Panc1 (cell line): ENCODE measurements around the gene ALKBH3. TPM values are rescaled to one million over a fixed set of nuclear protein-coding genes. Genes with fewer than 3 reads are reported as not detected.

Experiments
- ATAC-seq: fragments of 200-7000 bp; cut with Tn5 transposase; 2 replicates; pipeline ENCODE4 v1.9.1; 2020; ENCODE audit warnings: mild to moderate bottlenecking, moderate library complexity
- BruUV-seq: library from RNA; stranded (reverse); fragments of 400-500 nt; replicated peaks from 2 replicates; lab custom pipeline; 2021; lab: Mats Ljungman, UMichigan
- CTCF ChIA-PET: fragments of 300-600 bp; sonication (Branson Sonifier 250); formaldehyde crosslinking; loops from one replicate; lab custom pipeline; 2022; ENCODE audit warnings: antibody characterized with exemption; lab: Charles Lee
- POLR2A ChIA-PET: fragments of 300-600 bp; sonication (Branson Sonifier 250); formaldehyde crosslinking; loops from one replicate; lab custom pipeline; 2022; ENCODE audit warnings: antibody characterized with exemption; lab: Charles Lee
- DNase-seq: peaks from one replicate; pipeline ENCODE4 v3.0.0-alpha.2; 2010; ENCODE audit warnings: low read depth, low spot score
- H3K27ac ChIP-seq: 2 replicates; pipeline ENCODE4 v1.5.1; 2011; ENCODE audit warnings: mild to moderate bottlenecking, low read length, inconsistent platforms
- H3K27me3 ChIP-seq: fragments of 200-500 bp; sonication (Bioruptor generic); 2 replicates; pipeline ENCODE4 v1.6.0; 2014; ENCODE audit warnings: low read length, inconsistent platforms; ENCODE audit not compliant: control insufficient read depth, insufficient read depth
- H3K36me3 ChIP-seq: fragments of 200-500 bp; sonication (Bioruptor generic); 2 replicates; pipeline ENCODE4 v1.5.1; 2014; ENCODE audit warnings: inconsistent platforms, mild to moderate bottlenecking, low read length, moderate library complexity; ENCODE audit not compliant: control insufficient read depth, insufficient read depth
- H3K4me1 ChIP-seq: 2 replicates; pipeline ENCODE4 v1.5.1; 2011; ENCODE audit warnings: inconsistent platforms, mild to moderate bottlenecking, low read length, moderate library complexity; ENCODE audit not compliant: control insufficient read depth, insufficient read depth
- H3K4me3 ChIP-seq, 2 experiments: 2 replicates each; pipeline ENCODE4 v1.5.1; 2011 to 2012; ENCODE audit warnings: low read depth in 2 of 2, low read length in 2 of 2, mild to moderate bottlenecking in 2 of 2, inconsistent platforms in 1 of 2, moderate library complexity in 1 of 2
- H3K9me3 ChIP-seq: fragments of 200-500 bp; sonication (Bioruptor generic); 2 replicates; pipeline ENCODE4 v1.5.1; 2014; ENCODE audit warnings: low read depth, mild to moderate bottlenecking, inconsistent platforms, low read length, moderate library complexity; ENCODE audit not compliant: control insufficient read depth, insufficient read depth
- CTCF ChIP-seq: fragments of 450-650 bp; IDR thresholded peaks from 2 replicates; pipeline ENCODE4 v1.5.1; 2017; ENCODE audit warnings: mild to moderate bottlenecking
- POLR2AphosphoS5 ChIP-seq: IDR thresholded peaks from 2 replicates; pipeline ENCODE4 v1.6.1; 2012; ENCODE audit warnings: mild to moderate bottlenecking, low read depth, low read length, moderate library complexity
- REST ChIP-seq, 2 experiments: IDR thresholded peaks; 2 replicates each; pipeline ENCODE4 v1.6.1; 2011 to 2012; ENCODE audit warnings: low read depth in 2 of 2, control low read depth in 1 of 2, low read length in 1 of 2, mild to moderate bottlenecking in 1 of 2, moderate library complexity in 1 of 2; ENCODE audit not compliant: insufficient read depth in 1 of 2
- SIN3A ChIP-seq: IDR thresholded peaks from 2 replicates; pipeline ENCODE4 v1.6.1; 2012; ENCODE audit warnings: low read depth, mild to moderate bottlenecking, low read length, moderate library complexity, borderline replicate concordance; ENCODE audit not compliant: insufficient read depth
- TCF7L2 ChIP-seq: IDR thresholded peaks from 2 replicates; pipeline ENCODE4 v1.6.1; 2011; ENCODE audit warnings: mild to moderate bottlenecking, low read depth, low read length, inconsistent platforms
- in situ Hi-C: cut with HindIII; loops from 2 replicates; pipeline ENCODE4 v1.10.0; 2016; ENCODE audit warnings: low sequenced_read_pairs, low pct_unique_long_range_greater_than_20kb
- intact Hi-C: fragments of 100-400 bp; cut with micrococcal nuclease; formaldehyde crosslinking; loops from one replicate; pipeline ENCODE4 v1.10.0; 2022; ENCODE audit not compliant: unreplicated experiment
- total RNA-seq: library from RNA; stranded (reverse); gene quantifications from one replicate; pipeline ENCODE4 v1.2.1, GENCODE V29; 2021; ENCODE audit not compliant: unreplicated experiment

Gene ALKBH3
- total RNA-seq, 1 experiment from 2014 or later, result 34.4 TPM

GRCh38 chr11:43950311-43950855, 69.8 kb downstream of the ALKBH3 start:
- Histone ChIP-seq H3K36me3 (no peaks in the 10 kb centered on the region), H3K9me3 (no peaks in the 10 kb centered on the region), H3K4me3 (no peak overlapping the region), H3K4me1 (no peaks in the 10 kb centered on the region), H3K27ac (no peak overlapping the region), H3K27me3 (peaks cover 10% of the 10 kb centered on the region)
- no TSS peak for BruUV-seq
- intact Hi-C loops (no loop called here), in situ Hi-C loops (no loop called here)
- ATAC-seq (no peak), DNase-seq (no peak)
- no peak for TF ChIP-seq TCF7L2
- no peak for TF ChIP-seq REST (IDR thresholded peaks at IDR 0.05; ENCODE audit: insufficient read depth in 1 of 2, low read depth in 2 of 2, low read length in 1 of 2)
- no peak for TF ChIP-seq POLR2AphosphoS5
- TF ChIP-seq SIN3A, result no peak
- no peak for TF ChIP-seq CTCF
- POLR2A ChIA-PET, result interaction anchor here (0.6 kb wide), 1 partner anchor 29 kb away, joined by 3 read pairs; no protein-coding TSS in a partner anchor
- CTCF ChIA-PET, result interaction anchor here (0.7 kb wide), 1 partner anchor 61 kb away, joined by 6 read pairs; no protein-coding TSS in a partner anchor

GRCh38 chr11:43951231-43951630, 70.6 kb downstream of the ALKBH3 start:
- DNase-seq (no peak), ATAC-seq (no peak)
- Histone ChIP-seq H3K36me3 (no peaks in the 10 kb centered on the region), H3K9me3 (no peaks in the 10 kb centered on the region), H3K4me1 (no peaks in the 10 kb centered on the region), H3K27me3 (peaks cover 13% of the 10 kb centered on the region), H3K4me3 (no peak overlapping the region), H3K27ac (no peak overlapping the region)
- intact Hi-C loops, result no loop called here
- in situ Hi-C loops, result no loop called here
- no TSS peak for BruUV-seq
- CTCF ChIA-PET, result no interaction called here
- TF ChIP-seq TCF7L2, result no peak
- TF ChIP-seq CTCF, result no peak
- TF ChIP-seq POLR2AphosphoS5, result no peak
- TF ChIP-seq SIN3A, result no peak
- TF ChIP-seq REST (IDR thresholded peaks at IDR 0.05; ENCODE audit: insufficient read depth in 1 of 2, low read depth in 2 of 2, low read length in 1 of 2), result no peak
- POLR2A ChIA-PET, result no interaction called here
